Left lung (tissue), 10 donors: ENCODE measurements around the gene SYTL3. TPM values are rescaled to one million over a fixed set of nuclear protein-coding genes. Genes with fewer than 3 reads are reported as not detected.
"Not testable (repeated sequence)": the region's sequence is repeated elsewhere in the genome, so short reads cannot be mapped to it uniquely, and the experiment has no call there.

ENCODE experiments used
- ATAC-seq: fragments of 200-7000 bp; cut with Tn5 transposase; one replicate; pipeline ENCODE4 v1.9.1; 2020; ENCODE audit warnings: moderate library complexity
- DNase-seq, 4 donors: peaks; one replicate each; pipeline ENCODE4 v3.0.0-alpha.2; 2013 to 2020
- H3K27ac ChIP-seq, 2 donors: fragments of 200-600 bp; sonication (generic) in 1 of 2; one replicate each; pipeline versions ENCODE4 v1.5.0 to v1.8.0; 2020 to 2021
- H3K27me3 ChIP-seq, 2 donors: fragments of 200-600 bp; sonication (generic) in 1 of 2; one replicate each; pipeline versions ENCODE4 v1.5.0 to v1.8.0; 2020 to 2021
- H3K36me3 ChIP-seq, 2 donors: fragments of 200-600 bp; sonication (generic) in 1 of 2; one replicate each; pipeline versions ENCODE4 v1.5.0 to v1.8.0; 2020 to 2021
- H3K4me1 ChIP-seq, 2 donors: fragments of 200-600 bp; one replicate each; pipeline ENCODE4 v1.8.0; 2021
- H3K4me3 ChIP-seq, 2 donors: fragments of 200-600 bp; sonication (generic) in 1 of 2; one replicate each; pipeline versions ENCODE4 v1.5.0 to v1.8.0; 2020 to 2021; ENCODE audit warnings: mild to moderate bottlenecking in 1 of 2
- H3K9me3 ChIP-seq, 2 donors: fragments of 200-600 bp; sonication (generic) in 1 of 2; one replicate each; pipeline versions ENCODE4 v1.5.0 to v1.8.0; 2020 to 2021
- intact Hi-C, 2 donors: fragments of 100-400 bp; cut with DNase I; formaldehyde crosslinking; loops; one replicate each; pipeline versions ENCODE4 v1.11.2 to v1.14.2; 2022
- polyA plus RNA-seq, 6 donors: library from polyadenylated mRNA; unstranded; fragments of 120-200 nt; gene quantifications; one replicate each; pipeline ENCODE4 v1.2.1, GENCODE V29; 2013; ENCODE audit not compliant: insufficient read length in 6 of 6
- total RNA-seq, 2 donors: library from RNA; stranded (reverse); fragmentation: NEBNext Ultra II Directional; extraction: Animal tissue kit (Norgen Biotek cat#: 25700); gene quantifications; one replicate each; pipeline ENCODE4 v1.2.1, GENCODE V29; 2021
- TF ChIP-seq, protein P1 (sequence below), 2 donors: fragments of 200-600 bp; sonication (generic) in 1 of 2; IDR thresholded peaks; one replicate each; pipeline versions ENCODE4 v1.5.0 to v1.8.0; 2021; ENCODE audit warnings: antibody characterized with exemption in 2 of 2
- donor health status: DM: no; HTN: yes; CAD: no.
- donor health status: DM: no; HTN: no; CAD: no.

Gene SYTL3
- total and polyA plus RNA-seq, 8 donors: 6.5 to 10.3 (median 8.3) TPM

- no peak overlapping the region for H3K4me3 ChIP-seq
- peak in 1 of 4 donors; percentile 79 for DNase-seq
- no peaks in the 10 kb centered on the region for H3K27me3 ChIP-seq
- peaks cover 6 to 65% of the 10 kb centered on the region in 2 donors for H3K4me1 ChIP-seq
- TF ChIP-seq, protein P1, sequence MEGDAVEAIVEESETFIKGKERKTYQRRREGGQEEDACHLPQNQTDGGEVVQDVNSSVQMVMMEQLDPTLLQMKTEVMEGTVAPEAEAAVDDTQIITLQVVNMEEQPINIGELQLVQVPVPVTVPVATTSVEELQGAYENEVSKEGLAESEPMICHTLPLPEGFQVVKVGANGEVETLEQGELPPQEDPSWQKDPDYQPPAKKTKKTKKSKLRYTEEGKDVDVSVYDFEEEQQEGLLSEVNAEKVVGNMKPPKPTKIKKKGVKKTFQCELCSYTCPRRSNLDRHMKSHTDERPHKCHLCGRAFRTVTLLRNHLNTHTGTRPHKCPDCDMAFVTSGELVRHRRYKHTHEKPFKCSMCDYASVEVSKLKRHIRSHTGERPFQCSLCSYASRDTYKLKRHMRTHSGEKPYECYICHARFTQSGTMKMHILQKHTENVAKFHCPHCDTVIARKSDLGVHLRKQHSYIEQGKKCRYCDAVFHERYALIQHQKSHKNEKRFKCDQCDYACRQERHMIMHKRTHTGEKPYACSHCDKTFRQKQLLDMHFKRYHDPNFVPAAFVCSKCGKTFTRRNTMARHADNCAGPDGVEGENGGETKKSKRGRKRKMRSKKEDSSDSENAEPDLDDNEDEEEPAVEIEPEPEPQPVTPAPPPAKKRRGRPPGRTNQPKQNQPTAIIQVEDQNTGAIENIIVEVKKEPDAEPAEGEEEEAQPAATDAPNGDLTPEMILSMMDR (IDR thresholded peaks at IDR 0.05): no peak
- peak overlapping the region; percentile 80 to 85 for H3K27ac ChIP-seq
- intact Hi-C loops: no loop called here
- H3K9me3 ChIP-seq: no peaks in the 10 kb centered on the region
- ATAC-seq: peak; percentile 49
- H3K36me3 ChIP-seq: no peaks in the 10 kb centered on the region
These were observed 5.2 kb downstream of the SYTL3 start for GRCh38 chr6:158654960-158655489.

GRCh38 chr6:158655569-158656450 is 6.0 kb downstream of the SYTL3 start:
- no peak overlapping the region for H3K4me3 ChIP-seq
- peak overlapping the region; percentile 80 to 85 for H3K27ac ChIP-seq
- no peaks in the 10 kb centered on the region for H3K36me3 ChIP-seq
- H3K4me1 ChIP-seq: peaks cover 6 to 65% of the 10 kb centered on the region in 2 donors
- H3K27me3 ChIP-seq: no peaks in the 10 kb centered on the region
- DNase-seq (peak in 1 of 4 donors; percentile 82), ATAC-seq (peak; percentile 76)
- no peaks in the 10 kb centered on the region for H3K9me3 ChIP-seq
- TF ChIP-seq, protein P1 (IDR thresholded peaks at IDR 0.05): no peak
- intact Hi-C loops: no loop called here

DNA sequence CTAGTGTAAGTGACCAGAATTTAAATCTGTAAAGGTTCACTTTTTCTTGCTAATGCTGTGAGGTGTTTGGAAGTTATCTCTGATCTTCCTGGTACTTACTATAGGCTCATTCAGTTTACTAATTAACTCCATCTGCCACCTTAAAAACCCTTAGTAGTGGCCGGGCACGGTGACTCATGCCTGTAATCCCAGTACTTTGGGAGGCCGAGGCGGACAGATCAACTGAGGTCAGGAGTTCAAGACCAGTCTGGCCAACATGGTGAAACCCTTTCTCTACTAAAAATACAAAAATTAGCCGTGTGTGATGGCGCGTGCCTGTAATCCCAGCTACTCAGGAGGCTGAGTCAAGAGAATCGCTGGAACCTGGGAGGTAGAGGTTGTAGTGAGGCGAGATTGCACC is 7.1 kb downstream of the SYTL3 start:
- Histone ChIP-seq H3K4me1 (peaks cover 6 to 66% of the 10 kb centered on the region in 2 donors), H3K27ac (peak overlapping the region in 1 of 2 donors; percentile 85)
- H3K27me3 ChIP-seq, H3K9me3 ChIP-seq, intact Hi-C loops, H3K36me3 ChIP-seq, H3K4me3 ChIP-seq: not testable (repeated sequence)
- DNase-seq: peak in 1 of 4 donors; percentile 61
- ATAC-seq: peak; percentile 14

- H3K4me3 ChIP-seq: no peak overlapping the region
- peaks cover 6 to 54% of the 10 kb centered on the region in 2 donors for H3K4me1 ChIP-seq
- TF ChIP-seq, protein P1 (IDR thresholded peaks at IDR 0.05): peak; percentile 46 to 51
- no peaks in the 10 kb centered on the region for H3K36me3 ChIP-seq
- intact Hi-C loops: no loop called here
- no peaks in the 10 kb centered on the region for H3K9me3 ChIP-seq
- ATAC-seq (peak; percentile 43), DNase-seq (no peak)
- no peaks in the 10 kb centered on the region for H3K27me3 ChIP-seq
- no peak overlapping the region for H3K27ac ChIP-seq
These were observed 10.5 kb downstream of the SYTL3 start for GRCh38 chr6:158660333-158660754.

GRCh38 chr6:158661156-158661685 is 11.4 kb downstream of the SYTL3 start:
- no peak for DNase-seq
- intact Hi-C loops: no loop called here
- H3K4me3 ChIP-seq: no peak overlapping the region
- peaks cover 9 to 52% of the 10 kb centered on the region in 2 donors for H3K4me1 ChIP-seq
- no peaks in the 10 kb centered on the region for H3K27me3 ChIP-seq
- no peak overlapping the region for H3K27ac ChIP-seq
- TF ChIP-seq, protein P1 (IDR thresholded peaks at IDR 0.05): no peak
- H3K36me3 ChIP-seq: no peaks in the 10 kb centered on the region
- no peak for ATAC-seq
- no peaks in the 10 kb centered on the region for H3K9me3 ChIP-seq
